Activated CD4-positive, CD25-positive, alpha-beta regulatory T cell treated with anti-CD3 and anti-CD28 coated beads, Interleukin-2, amount 50 U/mL, for 72 hours (primary cell): ENCODE data around the gene EVC2.

ENCODE experiments used
- DNase-seq: peaks from one replicate; pipeline ENCODE4 v3.0.0; 2021

The EVC2 gene

GRCh38 chr4:5711479-5712184, 3.3 kb upstream of the EVC2 start:
- DNase-seq, result no peak

GRCh38 chr4:5710961-5711478, 2.7 kb upstream of the EVC2 start, which contains the start of gene EVC:
Gene EVC (plus strand): TSS chr4:5711201. CDS start chr4:5711381, 180 bp downstream.
- DNase-seq, result no peak

GRCh38 chr4:5710065-5710960, 2.0 kb upstream of the EVC2 start:
- DNase-seq, result no peak

- no peak for DNase-seq
Measured at GRCh38 chr4:5709207-5709575, 832 bp upstream of the EVC2 start.

GRCh38 chr4:5707778-5708448, 446 bp downstream of the EVC2 start:
- DNase-seq, result no peak

- no peak for DNase-seq
Measured at GRCh38 chr4:5707366-5707765, 993 bp downstream of the EVC2 start.

- no peak for DNase-seq
Measured at GRCh38 chr4:5706486-5707290, 1.7 kb downstream of the EVC2 start.

- no peak for DNase-seq
Measured at GRCh38 chr4:5705647-5706320, 2.6 kb downstream of the EVC2 start.

GRCh38 chr4:5704276-5704675, 4.1 kb downstream of the EVC2 start:
- DNase-seq, result no peak

GRCh38 chr4:5703831-5704230, 4.5 kb downstream of the EVC2 start:
- DNase-seq, result no peak

GRCh38 chr4:5701971-5702370, 6.4 kb downstream of the EVC2 start:
- DNase-seq, result no peak

GRCh38 chr4:5700459-5700858, 7.9 kb downstream of the EVC2 start:
- no peak for DNase-seq

GRCh38 chr4:5696341-5696740, 12.0 kb downstream of the EVC2 start:
- no peak for DNase-seq

- no peak for DNase-seq
Measured at GRCh38 chr4:5693871-5694270, 14.5 kb downstream of the EVC2 start.

- DNase-seq, result no peak
Measured at GRCh38 chr4:5691491-5692132, 16.7 kb downstream of the EVC2 start.

- DNase-seq, result no peak
Measured at GRCh38 chr4:5689065-5689464, 19.3 kb downstream of the EVC2 start.

- no peak for DNase-seq
Measured at GRCh38 chr4:5686338-5686737, 22.0 kb downstream of the EVC2 start.

- DNase-seq, result no peak
Measured at GRCh38 chr4:5685296-5685695, 23.1 kb downstream of the EVC2 start.

GRCh38 chr4:5683566-5683965, 24.8 kb downstream of the EVC2 start:
- DNase-seq, result no peak

GRCh38 chr4:5678977-5679376, 29.4 kb downstream of the EVC2 start:
- no peak for DNase-seq

- no peak for DNase-seq
Measured at GRCh38 chr4:5676763-5677162, 31.6 kb downstream of the EVC2 start.
